ENCODE results near the gene STAG1. TPM values are rescaled to one million over a fixed set of nuclear protein-coding genes. Genes with fewer than 3 reads are reported as not detected.
"Not testable (repeated sequence)": the region's sequence is repeated elsewhere in the genome, so short reads cannot be mapped to it uniquely, and the experiment has no call there.

Gene STAG1
- total RNA-seq, 1 donor from 2014 or later: 24.1 TPM

- H3K27me3 Mint-ChIP-seq (ENCODE audit: low read depth, unreplicated experiment): no peaks in the 10 kb centered on the region
- Histone ChIP-seq H3K4me2 (ENCODE audit: low read length) (no peak overlapping the region), H3K9me3 (ENCODE audit: insufficient read depth, low read depth, low read length) (no peaks in the 10 kb centered on the region), H3K4me1 (ENCODE audit: insufficient read depth, low read length) (no peaks in the 10 kb centered on the region), H3K36me3 (ENCODE audit: insufficient read depth, low read length) (no peaks in the 10 kb centered on the region), H2AFZ (ENCODE audit: low read depth, low read length) (no peak overlapping the region), H4K20me1 (ENCODE audit: insufficient read depth, low read length) (peaks cover 64% of the 10 kb centered on the region), H3K4me3 (ENCODE audit: insufficient read depth, low read depth, low read length) (no peak overlapping the region), H3K27me3 (ENCODE audit: insufficient read depth, low read length) (no peaks in the 10 kb centered on the region), H3K9ac (ENCODE audit: low read length) (no peak overlapping the region), H3K79me2 (ENCODE audit: insufficient read depth, low read length) (peaks cover 99% of the 10 kb centered on the region), H3K27ac (ENCODE audit: low read depth, low read length) (no peak overlapping the region)
- TF ChIP-seq CTCF (IDR thresholded peaks at IDR 0.05; ENCODE audit: insufficient read depth, low read depth, low read length) (no peak), EZH2 (IDR thresholded peaks at IDR 0.05; ENCODE audit: insufficient read depth, low read length) (no peak)
- FAIRE-seq (no peak), DNase-seq (ENCODE audit: low read depth) (no peak)
- H3K27ac Mint-ChIP-seq (ENCODE audit: unreplicated experiment): no peak overlapping the region
- no peak overlapping the region for H3K4me3 Mint-ChIP-seq (ENCODE audit: unreplicated experiment)
- peaks cover 4% of the 10 kb centered on the region for H3K4me1 Mint-ChIP-seq (ENCODE audit: low read depth, unreplicated experiment)
- peaks cover 3% of the 10 kb centered on the region for H3K9me3 Mint-ChIP-seq (ENCODE audit: unreplicated experiment)
- H3K36me3 Mint-ChIP-seq (ENCODE audit: low read depth, unreplicated experiment): peaks cover 9% of the 10 kb centered on the region
Measured at GRCh38 chr3:136740351-136740958, 11.7 kb downstream of the STAG1 start.

GRCh38 chr3:136736950-136737349 lies 15.2 kb downstream of the STAG1 start:
- H3K9ac ChIP-seq (ENCODE audit: low read length); H3K36me3 Mint-ChIP-seq (ENCODE audit: low read depth, unreplicated experiment); H3K9me3 ChIP-seq (ENCODE audit: insufficient read depth, low read depth, low read length); H3K4me1 Mint-ChIP-seq (ENCODE audit: low read depth, unreplicated experiment); H3K27ac Mint-ChIP-seq (ENCODE audit: unreplicated experiment); H3K36me3 ChIP-seq (ENCODE audit: insufficient read depth, low read length); H3K4me3 Mint-ChIP-seq (ENCODE audit: unreplicated experiment); DNase-seq (ENCODE audit: low read depth); H3K9me3 Mint-ChIP-seq (ENCODE audit: unreplicated experiment); H3K27ac ChIP-seq (ENCODE audit: low read depth, low read length); H3K4me3 ChIP-seq (ENCODE audit: insufficient read depth, low read depth, low read length); H3K27me3 ChIP-seq (ENCODE audit: insufficient read depth, low read length); H2AFZ ChIP-seq (ENCODE audit: low read depth, low read length); H3K4me2 ChIP-seq (ENCODE audit: low read length); FAIRE-seq; H3K27me3 Mint-ChIP-seq (ENCODE audit: low read depth, unreplicated experiment); H3K4me1 ChIP-seq (ENCODE audit: insufficient read depth, low read length): not testable (repeated sequence)
- H4K20me1 ChIP-seq (ENCODE audit: insufficient read depth, low read length): peaks cover 81% of the 10 kb centered on the region
- peaks cover 99% of the 10 kb centered on the region for H3K79me2 ChIP-seq (ENCODE audit: insufficient read depth, low read length)

GRCh38 chr3:136735103-136735502 lies 17.1 kb downstream of the STAG1 start:
- Histone ChIP-seq H3K79me2 (ENCODE audit: insufficient read depth, low read length) (peaks cover 99% of the 10 kb centered on the region), H4K20me1 (ENCODE audit: insufficient read depth, low read length) (peaks cover 84% of the 10 kb centered on the region), H3K27me3 (ENCODE audit: insufficient read depth, low read length) (no peaks in the 10 kb centered on the region), H3K9me3 (ENCODE audit: insufficient read depth, low read depth, low read length) (no peaks in the 10 kb centered on the region), H3K4me2 (ENCODE audit: low read length) (no peak overlapping the region), H3K4me1 (ENCODE audit: insufficient read depth, low read length) (no peaks in the 10 kb centered on the region), H3K9ac (ENCODE audit: low read length) (no peak overlapping the region), H3K36me3 (ENCODE audit: insufficient read depth, low read length) (no peaks in the 10 kb centered on the region), H3K27ac (ENCODE audit: low read depth, low read length) (no peak overlapping the region), H2AFZ (ENCODE audit: low read depth, low read length) (no peak overlapping the region), H3K4me3 (ENCODE audit: insufficient read depth, low read depth, low read length) (no peak overlapping the region)
- no peak overlapping the region for H3K4me3 Mint-ChIP-seq (ENCODE audit: unreplicated experiment)
- H3K9me3 Mint-ChIP-seq (ENCODE audit: unreplicated experiment): no peaks in the 10 kb centered on the region
- FAIRE-seq (no peak), DNase-seq (ENCODE audit: low read depth) (no peak)
- H3K4me1 Mint-ChIP-seq (ENCODE audit: low read depth, unreplicated experiment): peaks cover 2% of the 10 kb centered on the region
- TF ChIP-seq EZH2 (IDR thresholded peaks at IDR 0.05; ENCODE audit: insufficient read depth, low read length) (no peak), CTCF (IDR thresholded peaks at IDR 0.05; ENCODE audit: insufficient read depth, low read depth, low read length) (no peak)
- no peaks in the 10 kb centered on the region for H3K27me3 Mint-ChIP-seq (ENCODE audit: low read depth, unreplicated experiment)
- H3K27ac Mint-ChIP-seq (ENCODE audit: unreplicated experiment): no peak overlapping the region
- H3K36me3 Mint-ChIP-seq (ENCODE audit: low read depth, unreplicated experiment): peaks cover 6% of the 10 kb centered on the region

Data from astrocyte (in vitro differentiated cells and primary cell).